GM10266 (cell line): ENCODE data around the gene UCN2.

Experiments used
- DNase-seq: peaks from one replicate; pipeline ENCODE4 v3.0.0; 2012; ENCODE audit errors: extremely low spot score
- TF ChIP-seq, protein P1 (sequence below): IDR thresholded peaks from 2 replicates; pipeline ENCODE4 v1.5.1; 2012; ENCODE audit warnings: mild to moderate bottlenecking, low read depth; ENCODE audit not compliant: control insufficient read depth, insufficient read depth; ENCODE audit errors: missing control alignments

Gene UCN2, protein sequence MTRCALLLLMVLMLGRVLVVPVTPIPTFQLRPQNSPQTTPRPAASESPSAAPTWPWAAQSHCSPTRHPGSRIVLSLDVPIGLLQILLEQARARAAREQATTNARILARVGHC

DNA sequence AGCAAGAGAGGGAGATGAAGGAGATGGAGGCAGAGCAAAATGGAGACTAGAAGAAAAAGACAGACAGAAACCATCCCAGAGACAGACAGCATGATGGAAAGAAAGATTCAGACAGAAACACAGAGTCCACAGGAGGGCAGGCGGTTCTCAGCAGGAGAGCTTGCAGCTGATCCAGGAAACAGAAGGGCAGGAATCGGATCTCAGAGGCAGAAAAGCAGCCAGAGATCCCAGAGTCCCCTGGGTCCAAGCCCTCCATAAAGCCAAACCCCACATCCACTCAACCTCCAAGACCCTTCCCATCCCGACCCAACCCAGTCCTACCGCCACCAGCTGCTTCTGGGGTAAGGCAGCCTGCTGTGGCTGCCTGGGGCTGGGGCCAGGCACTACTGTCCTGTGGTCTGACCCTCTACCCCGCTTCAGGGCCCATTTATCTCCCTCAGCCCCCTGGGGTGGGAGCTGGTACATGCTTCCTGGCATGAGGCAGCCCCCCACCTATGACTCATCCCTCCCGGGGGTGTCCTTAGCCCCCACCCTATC lies at the start of gene UCN2:
TSS of gene UCN2 (minus strand) at position 400 of the 537 bp plus-strand sequence. CDS start 657 bp downstream, outside the sequence.
- DNase-seq = no peak
- TF ChIP-seq, protein P1, sequence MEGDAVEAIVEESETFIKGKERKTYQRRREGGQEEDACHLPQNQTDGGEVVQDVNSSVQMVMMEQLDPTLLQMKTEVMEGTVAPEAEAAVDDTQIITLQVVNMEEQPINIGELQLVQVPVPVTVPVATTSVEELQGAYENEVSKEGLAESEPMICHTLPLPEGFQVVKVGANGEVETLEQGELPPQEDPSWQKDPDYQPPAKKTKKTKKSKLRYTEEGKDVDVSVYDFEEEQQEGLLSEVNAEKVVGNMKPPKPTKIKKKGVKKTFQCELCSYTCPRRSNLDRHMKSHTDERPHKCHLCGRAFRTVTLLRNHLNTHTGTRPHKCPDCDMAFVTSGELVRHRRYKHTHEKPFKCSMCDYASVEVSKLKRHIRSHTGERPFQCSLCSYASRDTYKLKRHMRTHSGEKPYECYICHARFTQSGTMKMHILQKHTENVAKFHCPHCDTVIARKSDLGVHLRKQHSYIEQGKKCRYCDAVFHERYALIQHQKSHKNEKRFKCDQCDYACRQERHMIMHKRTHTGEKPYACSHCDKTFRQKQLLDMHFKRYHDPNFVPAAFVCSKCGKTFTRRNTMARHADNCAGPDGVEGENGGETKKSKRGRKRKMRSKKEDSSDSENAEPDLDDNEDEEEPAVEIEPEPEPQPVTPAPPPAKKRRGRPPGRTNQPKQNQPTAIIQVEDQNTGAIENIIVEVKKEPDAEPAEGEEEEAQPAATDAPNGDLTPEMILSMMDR = no peak

DNA sequence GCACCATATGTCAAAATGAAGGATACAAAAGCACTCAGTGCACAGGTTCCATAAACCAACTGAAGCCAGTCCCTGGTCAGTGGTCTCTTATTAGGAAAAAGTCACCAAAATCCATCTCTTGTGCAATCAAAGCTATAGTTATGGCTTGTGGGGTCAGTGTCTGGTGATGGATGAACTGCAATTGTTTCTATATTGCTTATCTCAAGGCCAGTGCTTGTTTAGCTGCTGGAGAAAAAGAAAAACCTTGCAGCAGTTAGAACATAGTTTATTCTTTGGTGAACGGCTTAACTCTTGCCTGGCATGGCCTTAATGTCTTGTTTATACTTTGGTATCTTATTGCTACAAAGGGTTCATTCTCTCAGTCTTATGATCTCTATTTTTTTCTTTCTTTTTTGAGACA lies 48.7 kb upstream of the UCN2 start:
- TF ChIP-seq, protein P1 = no peak
- no peak for DNase-seq

DNA sequence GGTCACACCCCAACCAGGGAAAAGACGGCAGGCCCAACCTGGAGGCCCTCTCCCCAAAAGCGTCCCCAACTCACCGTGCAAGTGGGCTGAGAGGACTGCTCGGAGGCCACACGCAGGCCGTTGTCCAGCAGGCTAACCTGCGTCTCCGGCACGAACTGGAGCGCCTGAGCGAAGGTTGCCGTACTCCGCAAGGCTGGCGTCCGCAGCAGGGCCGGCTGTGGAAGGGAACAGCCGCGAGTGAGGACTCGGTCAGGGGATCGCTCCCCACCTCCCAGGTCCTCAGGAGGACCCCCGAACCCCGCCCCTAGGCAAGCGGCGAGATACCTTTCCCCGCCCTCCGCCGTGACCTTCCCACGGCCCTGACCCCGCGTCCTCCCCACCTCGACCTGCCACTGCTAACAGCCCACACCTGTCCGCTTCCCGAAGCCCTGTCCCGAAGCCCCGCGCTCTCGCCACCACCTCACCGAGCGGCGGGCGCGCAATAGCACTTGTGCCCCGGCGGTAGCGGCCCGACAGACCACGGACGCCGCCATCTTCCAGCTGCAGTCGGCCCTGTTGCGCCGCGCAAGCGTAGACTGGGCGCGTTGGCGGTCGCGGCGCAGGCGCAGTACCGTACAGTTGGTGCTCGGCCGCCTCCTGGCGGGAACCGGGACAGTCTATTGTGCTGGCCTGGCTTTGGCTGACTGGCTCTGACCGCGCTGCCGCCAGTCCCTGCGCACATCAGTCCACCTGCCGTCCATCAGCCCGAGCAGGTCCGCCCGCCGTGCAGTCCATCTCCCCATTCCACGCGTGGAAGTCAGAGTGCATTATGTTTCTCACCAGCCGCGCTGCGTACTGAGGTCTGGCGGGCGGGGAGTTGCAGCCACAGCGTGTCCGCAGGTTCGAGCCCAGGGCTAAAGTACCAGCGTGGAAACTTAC lies 45.8 kb upstream of the UCN2 start, which contains the start of gene UQCRC1:
TSS of gene UQCRC1 (minus strand) at position 559 of the 918 bp plus-strand sequence. CDS start at position 533, 26 bp downstream.
- peak; percentile 96 for DNase-seq
- TF ChIP-seq, protein P1 = peak; percentile 77

DNA sequence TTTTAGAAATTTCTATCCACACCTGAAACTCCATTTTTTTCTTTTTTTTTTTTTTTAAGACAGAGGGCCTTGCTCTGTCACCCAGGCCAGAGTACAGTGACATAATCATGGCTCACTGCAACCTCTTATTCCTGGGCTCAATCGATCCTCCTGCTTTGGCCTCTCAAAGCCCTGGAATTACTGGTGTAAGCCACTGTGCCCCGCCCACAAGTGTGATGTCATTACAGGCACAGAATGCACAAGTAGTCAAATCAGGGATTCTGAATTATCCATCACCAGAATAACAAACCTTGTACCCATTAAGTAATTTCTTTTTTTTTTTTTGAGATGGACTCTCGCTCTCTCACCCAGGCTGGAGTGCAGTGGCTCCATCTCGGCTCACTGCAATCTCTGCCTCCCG lies 43.9 kb upstream of the UCN2 start:
- DNase-seq = no peak
- TF ChIP-seq, protein P1 = no peak

DNA sequence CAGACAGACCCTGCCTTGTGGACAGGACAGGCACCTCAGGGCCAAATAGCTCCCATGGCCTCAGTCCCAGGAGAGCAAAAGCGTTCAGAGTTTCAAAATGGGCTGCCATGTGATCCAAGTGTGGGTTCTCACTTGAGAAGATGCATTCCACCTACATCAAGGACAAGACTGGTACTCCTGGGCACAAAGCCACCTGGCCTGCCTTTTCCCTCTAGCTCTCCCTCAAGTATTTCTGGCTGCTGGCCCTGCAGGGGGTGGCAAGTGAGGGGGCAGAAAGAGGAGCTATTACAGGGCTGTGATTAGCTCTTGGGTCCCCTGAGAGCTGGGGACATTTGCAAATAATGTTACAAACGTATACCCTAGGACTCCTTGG lies 38.0 kb upstream of the UCN2 start:
- TF ChIP-seq, protein P1 = no peak
- DNase-seq = no peak

DNA sequence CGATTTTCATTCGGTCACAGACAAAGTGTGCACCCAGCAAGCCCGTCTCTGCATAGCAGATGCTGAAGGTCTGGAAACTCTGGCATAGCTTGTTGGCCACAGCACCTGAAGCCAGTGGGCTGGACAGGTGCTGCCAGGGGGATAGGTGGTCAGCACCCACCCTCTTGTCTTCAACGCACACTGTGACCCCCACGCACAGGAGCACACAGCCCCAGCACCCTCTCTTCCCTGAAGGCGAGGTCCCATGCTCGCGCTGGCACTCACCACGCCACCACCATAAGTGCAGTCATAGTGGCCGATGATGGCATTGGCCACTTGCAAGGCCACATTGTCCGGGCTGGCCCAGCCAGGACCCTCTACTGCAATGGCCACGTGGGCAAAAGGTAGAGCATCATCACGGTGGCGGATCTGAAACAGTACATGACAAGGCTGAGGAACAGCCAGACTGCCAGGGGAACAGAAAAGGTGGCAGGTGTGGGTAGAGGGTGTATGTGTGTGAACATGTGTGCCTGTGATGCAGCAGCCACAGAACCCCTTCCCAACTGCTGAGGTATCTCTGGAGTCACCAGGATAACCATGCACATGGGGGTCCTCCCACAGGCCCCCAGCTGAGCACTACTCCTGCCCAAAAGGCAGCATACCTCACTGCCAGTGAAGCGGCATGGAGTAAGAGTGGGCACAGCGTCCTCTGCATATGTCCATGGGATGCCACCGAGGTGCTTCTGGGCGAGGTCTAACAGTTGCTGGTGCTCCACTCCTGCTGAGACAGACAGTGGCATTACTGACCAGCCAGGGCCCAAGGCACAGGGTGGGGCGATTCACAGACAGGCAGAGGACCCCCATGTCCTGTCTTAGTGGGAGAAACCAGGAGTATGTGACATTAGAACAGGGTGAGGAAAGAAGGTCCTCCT lies 37.4 kb upstream of the UCN2 start:
- no peak for DNase-seq
- TF ChIP-seq, protein P1 = no peak
